NCI-H1436 treated with DMSO at 0.1 percent for 48 hours (cell line): ENCODE measurements around the gene SLC36A4.
"Not testable (repeated sequence)": the region's sequence is repeated elsewhere in the genome, so short reads cannot be mapped to it uniquely, and the experiment has no call there.

Experiments used
- DNase-seq: peaks from one replicate; lab custom pipeline; 2025; lab: John Stamatoyannopoulos, UW

SLC36A4 gene

GRCh38 chr11:93194673-93195291 lies 3.0 kb downstream of the SLC36A4 start:
- no peak for DNase-seq

- DNase-seq, result no peak
Observed at GRCh38 chr11:93193731-93194130, 4.1 kb downstream of the SLC36A4 start.

- DNase-seq, result no peak
Observed at GRCh38 chr11:93192163-93192562, 5.6 kb downstream of the SLC36A4 start.

GRCh38 chr11:93189462-93189861 lies 8.3 kb downstream of the SLC36A4 start:
- DNase-seq, result no peak

- no peak for DNase-seq
Observed at GRCh38 chr11:93188726-93189125, 9.1 kb downstream of the SLC36A4 start.

- DNase-seq, result no peak
Observed at GRCh38 chr11:93187290-93187689, 10.5 kb downstream of the SLC36A4 start.

- not testable (repeated sequence) for DNase-seq
Observed at GRCh38 chr11:93177891-93178290, 19.9 kb downstream of the SLC36A4 start.

GRCh38 chr11:93169950-93170561 lies 27.7 kb downstream of the SLC36A4 start:
- DNase-seq, result no peak

- DNase-seq, result no peak
Observed at GRCh38 chr11:93169143-93169542, 28.6 kb downstream of the SLC36A4 start.

GRCh38 chr11:93166862-93167261 lies 30.9 kb downstream of the SLC36A4 start:
- no peak for DNase-seq

- no peak for DNase-seq
Observed at GRCh38 chr11:93166194-93166593, 31.6 kb downstream of the SLC36A4 start.

GRCh38 chr11:93160808-93161207 lies 37.0 kb downstream of the SLC36A4 start:
- no peak for DNase-seq

- no peak for DNase-seq
Observed at GRCh38 chr11:93160156-93160555, 37.6 kb downstream of the SLC36A4 start.

GRCh38 chr11:93159721-93160120 lies 38.1 kb downstream of the SLC36A4 start:
- DNase-seq, result no peak

GRCh38 chr11:93155738-93156137 lies 42.1 kb downstream of the SLC36A4 start:
- DNase-seq, result no peak

GRCh38 chr11:93145390-93145915 lies 52.3 kb downstream of the SLC36A4 start:
- no peak for DNase-seq

GRCh38 chr11:93143800-93144199 lies 54.0 kb downstream of the SLC36A4 start:
- no peak for DNase-seq

GRCh38 chr11:93143186-93143585 lies 54.6 kb downstream of the SLC36A4 start:
- DNase-seq, result no peak

- DNase-seq, result no peak
Observed at GRCh38 chr11:93133488-93134109, 64.2 kb downstream of the SLC36A4 start.

GRCh38 chr11:93132836-93133235 lies 65.0 kb downstream of the SLC36A4 start:
- no peak for DNase-seq

- no peak for DNase-seq
Observed at GRCh38 chr11:93131709-93132108, 66.1 kb downstream of the SLC36A4 start.

- DNase-seq, result no peak
Observed at GRCh38 chr11:93128574-93128973, 69.2 kb downstream of the SLC36A4 start.

- DNase-seq, result no peak
Observed at GRCh38 chr11:93123351-93123898, 74.4 kb downstream of the SLC36A4 start.
